ENCODE results near the gene KRTAP10-2.
"Not testable (repeated sequence)": the region's sequence is repeated elsewhere in the genome, so short reads cannot be mapped to it uniquely, and the experiment has no call there.

Gene KRTAP10-2

DNA sequence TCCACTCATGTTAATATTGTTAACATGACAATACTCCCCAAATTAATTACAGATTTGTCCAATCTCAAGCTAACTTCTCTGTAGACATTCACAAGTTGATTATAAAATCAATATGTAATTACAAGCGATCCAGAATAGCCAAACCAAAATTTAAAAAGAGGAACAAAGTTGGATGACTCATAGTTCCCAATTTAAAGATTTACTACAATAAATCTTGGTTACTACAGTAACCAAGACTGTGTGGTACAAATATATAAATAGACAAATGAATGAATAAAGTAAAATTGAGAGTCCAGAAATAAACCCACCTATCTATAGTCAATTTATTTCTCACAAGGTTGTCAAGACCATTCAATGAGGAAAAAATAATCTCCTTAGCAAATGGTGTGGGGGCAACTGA lies 15.1 kb upstream of the KRTAP10-2 start:
- DNase-seq, result no peak

DNA sequence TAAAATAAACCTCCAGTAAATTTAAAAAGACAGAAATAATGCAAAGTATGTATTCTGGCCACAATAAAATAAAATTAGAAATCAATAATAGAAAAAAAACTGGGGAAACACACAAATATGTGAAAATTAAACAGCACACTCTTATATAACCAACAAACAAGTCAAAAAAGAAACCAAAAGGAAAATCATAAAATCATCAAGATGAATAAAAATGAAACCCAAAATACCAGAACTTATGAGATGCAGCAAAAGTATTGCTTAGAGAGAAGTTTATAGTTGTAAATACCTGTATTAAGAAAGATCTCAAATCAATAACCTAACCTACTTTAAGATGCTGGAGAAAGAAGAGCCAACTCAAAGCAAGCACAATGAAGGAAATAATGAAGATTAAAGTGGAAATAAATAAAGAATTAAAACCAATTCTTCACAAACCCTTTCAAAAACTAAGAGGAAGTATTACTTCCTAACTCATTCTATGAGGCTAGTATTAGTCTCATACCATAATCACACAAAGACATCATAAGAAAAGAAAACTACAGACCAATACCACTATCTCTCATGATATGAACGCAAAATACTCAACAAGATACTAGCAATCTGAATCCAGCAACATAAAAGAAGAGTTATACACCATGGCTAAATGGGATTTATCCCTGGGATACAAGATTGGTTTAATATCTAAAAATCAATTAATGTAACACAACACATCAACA lies 13.7 kb upstream of the KRTAP10-2 start:
- DNase-seq, result no peak

DNA sequence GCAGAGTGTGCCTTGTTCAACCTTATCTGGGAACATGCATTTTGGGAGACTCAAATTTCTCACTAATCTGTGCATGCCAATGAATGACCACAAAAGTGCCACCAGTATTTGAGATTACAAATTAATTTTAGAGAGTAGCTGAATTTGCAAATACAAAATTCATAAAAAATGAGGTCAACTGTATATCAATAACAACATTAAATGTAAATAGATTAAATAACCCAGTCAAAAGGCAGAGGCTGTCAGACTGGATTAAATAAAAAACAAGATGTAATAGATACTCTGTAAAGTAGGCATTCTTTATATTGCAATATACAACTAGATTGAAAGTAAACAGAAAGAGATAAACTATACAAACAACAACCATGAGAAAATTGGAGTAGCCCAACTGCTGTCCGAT lies 12.8 kb upstream of the KRTAP10-2 start:
- no peak for DNase-seq

DNA sequence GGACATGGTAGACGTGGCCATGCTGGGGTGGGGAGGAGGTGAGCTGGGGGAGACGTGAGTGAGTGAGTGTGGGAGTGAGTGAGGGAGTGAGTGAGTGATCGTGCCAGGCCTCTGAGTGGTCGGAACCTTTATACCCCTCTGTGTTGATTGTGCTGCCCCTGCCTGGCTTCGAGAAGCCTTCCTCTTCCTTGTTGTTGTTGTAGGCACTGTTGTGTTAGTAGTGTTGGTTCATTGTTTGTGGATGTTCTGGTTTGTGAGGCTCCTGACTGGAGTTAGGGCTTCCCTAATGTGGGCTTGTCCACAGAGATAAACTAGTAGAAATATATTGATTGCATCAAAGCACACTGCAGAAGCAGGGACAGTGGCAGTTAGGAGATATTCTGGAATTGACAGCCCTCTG lies 7.4 kb upstream of the KRTAP10-2 start, which contains the start of gene KRTAP10-3:
TSS of gene KRTAP10-3 (minus strand) at position 101 of the 400 bp plus-strand sequence. CDS start at position 21, 80 bp downstream.
- no peak for DNase-seq

DNA sequence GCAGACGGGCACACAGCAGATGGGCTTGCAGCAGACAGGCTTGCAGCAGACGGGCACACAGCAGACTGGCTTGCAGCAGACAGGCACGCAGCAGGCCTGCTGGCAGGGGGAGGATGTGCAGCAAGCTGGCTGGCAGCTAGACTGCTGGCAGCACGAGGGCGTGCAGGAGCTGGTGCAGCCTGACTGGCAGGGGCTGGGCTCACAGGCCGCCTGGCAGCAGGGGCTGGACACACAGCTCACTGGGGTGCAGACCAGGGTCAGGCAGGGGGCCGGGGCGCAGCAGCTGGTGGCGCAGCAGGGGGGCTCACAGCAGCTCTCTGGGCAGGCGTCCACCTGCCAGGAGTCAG lies 7.0 kb upstream of the KRTAP10-2 start:
- not testable (repeated sequence) for DNase-seq

DNA sequence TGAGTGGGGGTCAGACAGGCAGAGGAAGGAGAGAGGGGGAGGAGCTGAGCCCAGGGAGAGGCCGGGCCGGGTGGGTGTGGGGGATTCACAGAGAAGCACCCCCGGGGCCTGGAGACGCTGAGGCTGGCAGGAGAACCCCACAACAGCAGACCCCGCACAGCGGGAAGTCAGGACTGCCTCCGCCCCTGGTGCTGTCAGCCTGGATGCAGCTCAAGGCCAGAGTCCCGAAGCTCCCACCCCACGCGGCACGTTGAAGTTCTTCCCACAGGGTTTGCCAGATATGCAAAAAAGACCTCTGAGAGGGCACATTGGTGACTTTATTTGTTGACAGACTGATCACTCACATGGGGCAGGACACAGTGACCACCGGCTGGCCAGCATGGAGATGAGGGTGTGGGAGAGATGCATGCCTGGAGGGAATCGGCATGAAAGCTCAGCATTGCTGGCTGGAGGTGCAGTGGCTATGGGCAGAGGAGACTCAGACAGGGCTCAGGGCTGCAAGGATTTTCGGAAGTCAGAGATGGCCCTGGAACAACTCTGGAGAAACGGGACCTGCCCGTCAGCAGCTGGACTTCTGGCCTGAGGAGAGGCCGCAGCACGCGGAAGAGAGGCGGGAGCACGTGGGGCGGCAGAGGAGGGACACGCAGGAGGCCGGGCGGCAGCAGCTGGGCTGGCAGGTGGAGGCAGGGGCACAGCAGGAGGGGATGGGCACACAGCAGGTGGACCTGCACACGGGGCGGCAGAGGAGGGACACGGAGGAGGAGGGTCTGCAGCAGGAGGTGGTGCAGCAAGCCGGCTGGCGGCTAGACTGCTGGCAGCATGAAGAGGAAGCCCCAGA lies 6.4 kb upstream of the KRTAP10-2 start:
- no peak for DNase-seq

DNA sequence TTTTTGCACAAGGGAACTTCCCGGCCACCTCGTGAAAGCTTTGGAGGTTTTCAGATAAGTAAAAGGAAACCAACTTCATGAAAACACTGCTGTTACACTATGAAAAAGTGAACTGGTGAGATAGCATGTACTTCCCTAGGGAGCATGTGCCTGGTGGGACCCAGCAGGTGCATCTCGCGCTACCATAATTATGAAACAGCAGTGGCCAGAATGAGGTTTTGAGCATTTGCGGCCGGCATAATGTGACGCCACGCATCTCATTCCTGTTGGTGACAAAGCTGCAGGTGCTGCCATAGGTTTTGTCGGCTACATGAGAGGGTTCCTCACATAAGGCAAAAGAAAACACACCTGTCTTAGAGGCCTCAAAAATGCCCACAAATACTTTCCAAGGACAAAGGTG lies 5.6 kb upstream of the KRTAP10-2 start:
- no peak for DNase-seq

DNA sequence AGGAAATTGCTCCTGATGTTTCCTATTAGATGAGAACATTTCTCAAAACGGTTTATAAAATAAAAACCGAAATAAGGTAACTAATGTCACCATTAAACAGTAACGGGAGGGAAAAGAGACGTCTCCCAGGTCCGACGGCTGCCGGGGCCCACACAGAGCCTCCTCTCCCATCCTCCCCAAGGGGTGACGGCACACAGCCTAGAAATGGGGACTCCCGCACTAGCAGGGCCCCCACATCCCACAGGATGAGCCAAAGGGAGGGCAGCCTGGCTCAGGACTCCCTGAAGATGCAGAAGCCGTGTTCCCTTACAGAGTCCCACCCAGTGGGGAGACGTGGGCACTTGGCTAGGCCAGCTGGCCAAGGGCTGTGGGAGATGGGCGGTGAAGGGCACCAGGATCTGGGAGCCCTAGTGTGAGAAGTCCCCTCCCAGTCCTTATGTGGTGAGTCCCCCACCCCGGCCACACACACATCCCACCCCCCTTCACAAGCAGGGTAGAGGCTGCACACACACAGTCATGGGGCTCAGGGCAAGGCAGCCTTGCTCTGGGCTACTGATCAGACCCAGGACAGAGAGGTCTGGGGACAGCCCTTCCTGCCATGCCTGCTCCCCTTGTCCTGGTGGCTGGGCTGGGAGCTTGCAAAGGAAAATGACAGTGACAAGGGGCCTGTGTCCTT lies 4.0 kb upstream of the KRTAP10-2 start:
- no peak for DNase-seq

DNA sequence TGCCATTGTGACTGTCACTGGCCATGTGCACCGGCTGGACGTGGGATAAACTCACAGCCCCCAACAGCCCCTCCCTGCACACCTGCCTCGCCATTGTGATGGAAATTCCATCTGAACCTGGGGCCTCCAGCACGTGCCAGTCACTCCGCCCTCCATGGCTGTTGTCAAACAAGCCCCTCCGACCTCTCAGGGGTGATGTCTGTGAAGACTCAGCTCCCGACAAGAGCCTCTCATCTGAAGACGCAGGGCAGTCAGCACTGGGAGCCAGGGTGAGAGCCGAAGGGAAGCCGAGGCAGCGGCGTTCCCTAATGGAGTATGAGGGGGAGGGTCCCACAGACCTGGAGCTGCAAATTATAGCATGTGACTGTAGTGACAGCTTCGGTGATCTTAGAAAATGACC lies 1.4 kb upstream of the KRTAP10-2 start:
- DNase-seq, result no peak

DNA sequence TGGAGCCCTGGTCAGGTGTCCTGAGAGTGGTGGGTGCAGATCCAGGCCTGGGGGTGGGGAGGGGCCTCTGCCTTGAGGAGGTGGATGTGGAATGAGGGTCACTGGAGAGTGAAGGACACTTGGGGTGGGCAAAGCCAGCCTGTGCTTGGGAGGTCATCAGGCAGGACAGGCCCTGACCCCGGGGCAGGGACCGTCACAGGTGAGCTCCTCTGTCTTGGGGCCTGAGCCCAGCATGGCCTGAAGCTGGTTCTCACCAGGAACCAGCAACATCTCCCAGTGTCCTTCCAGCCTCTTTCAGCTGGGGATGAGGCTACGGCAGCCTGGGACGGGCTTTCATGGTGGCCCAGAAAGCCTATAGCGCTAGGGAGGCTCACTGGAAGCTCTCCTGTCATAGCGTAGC lies 831 bp upstream of the KRTAP10-2 start:
- DNase-seq, result no peak

DNA sequence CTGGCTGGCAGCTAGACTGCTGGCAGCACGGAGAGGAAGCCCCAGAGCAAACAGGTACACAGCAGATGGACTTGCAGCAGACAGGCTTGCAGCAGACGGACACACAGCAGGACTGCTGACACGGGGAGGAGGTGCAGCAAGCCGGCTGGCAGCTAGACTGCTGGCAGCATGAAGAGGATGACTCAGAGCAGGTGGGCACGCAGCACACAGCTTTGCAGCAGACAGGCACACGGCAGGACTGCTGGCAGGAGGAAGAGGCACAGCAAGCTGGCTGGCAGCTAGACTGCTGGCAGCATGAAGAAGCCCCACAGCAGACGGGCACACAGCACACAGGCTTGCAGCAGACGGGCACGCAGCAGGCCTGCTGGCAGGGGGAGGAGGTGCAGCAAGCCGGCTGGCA lies 498 bp downstream of the KRTAP10-2 start:
- no peak for DNase-seq

DNA sequence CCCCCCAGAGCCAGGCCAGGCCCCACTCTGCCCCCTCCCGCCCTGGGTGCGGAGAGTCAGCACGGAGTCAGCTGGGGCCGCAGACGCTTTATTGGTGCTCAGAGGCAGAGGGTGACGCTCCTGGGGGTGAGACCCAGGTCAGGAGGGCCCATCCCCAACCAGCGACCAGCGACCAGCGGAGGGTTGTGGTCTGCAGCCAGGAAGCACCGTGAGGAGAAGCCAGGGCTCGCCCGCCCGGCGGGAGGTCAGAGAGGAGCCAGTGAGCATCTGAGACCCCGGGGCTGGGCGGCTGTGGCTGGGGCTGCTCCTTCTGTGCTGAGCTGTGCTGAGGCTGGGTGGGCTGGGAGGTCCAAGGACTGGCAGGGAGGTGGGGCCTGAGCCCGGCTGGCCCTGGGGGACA lies 1.0 kb downstream of the KRTAP10-2 start:
- not testable (repeated sequence) for DNase-seq

DNA sequence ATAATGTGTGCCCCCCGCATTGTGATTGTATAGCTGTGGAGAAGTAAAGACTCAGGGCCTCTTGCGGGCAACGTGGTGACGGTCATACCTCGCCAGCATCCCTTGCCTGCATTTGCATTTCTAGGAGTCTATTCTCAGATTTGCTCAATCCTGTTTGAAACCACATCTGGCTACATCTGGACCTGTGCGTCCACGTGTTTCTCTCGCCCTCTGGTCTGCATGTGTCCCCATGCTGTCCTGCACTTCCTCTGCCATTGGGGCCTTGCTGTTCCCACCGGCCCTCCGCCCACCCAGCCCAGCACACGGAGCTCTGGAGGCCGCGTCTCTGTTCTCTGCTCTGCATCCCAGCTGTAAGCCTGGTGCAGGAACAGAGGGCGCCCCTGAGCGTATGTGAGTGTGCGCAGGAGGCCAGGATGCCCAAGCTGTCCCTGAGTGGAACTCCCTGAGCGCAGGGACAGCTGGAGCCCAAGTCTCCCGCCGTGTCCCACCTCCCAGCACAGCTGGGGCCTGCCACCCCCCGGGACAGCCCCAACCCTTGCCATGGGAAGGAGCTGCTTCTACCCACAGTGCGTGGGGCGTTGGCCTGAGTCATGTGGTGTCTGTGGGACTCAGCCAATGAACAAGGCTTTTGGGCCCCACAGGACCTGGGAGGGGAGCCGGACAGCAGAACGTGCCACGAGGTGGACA lies 1.6 kb downstream of the KRTAP10-2 start:
- no peak for DNase-seq

DNA sequence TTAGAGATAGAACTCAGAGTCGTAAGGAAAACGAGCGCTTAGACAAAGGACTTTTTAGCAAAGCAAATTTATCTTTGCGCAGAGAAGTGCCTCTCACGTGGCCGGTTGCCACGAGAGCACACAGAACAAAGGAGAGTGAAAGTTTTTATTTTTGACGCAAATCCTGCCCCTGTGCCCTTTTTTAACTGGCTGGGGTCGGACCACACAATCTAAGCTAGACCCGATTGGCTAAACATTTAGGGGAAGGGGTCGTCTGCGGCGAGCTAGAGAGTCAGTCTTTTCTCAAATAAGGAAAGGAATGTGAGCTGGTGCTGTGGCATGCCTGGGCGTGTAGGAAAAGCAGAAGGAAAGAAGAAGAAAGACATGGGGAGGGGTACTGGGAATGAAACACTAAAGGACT lies 2.4 kb downstream of the KRTAP10-2 start:
- no peak for DNase-seq

DNA sequence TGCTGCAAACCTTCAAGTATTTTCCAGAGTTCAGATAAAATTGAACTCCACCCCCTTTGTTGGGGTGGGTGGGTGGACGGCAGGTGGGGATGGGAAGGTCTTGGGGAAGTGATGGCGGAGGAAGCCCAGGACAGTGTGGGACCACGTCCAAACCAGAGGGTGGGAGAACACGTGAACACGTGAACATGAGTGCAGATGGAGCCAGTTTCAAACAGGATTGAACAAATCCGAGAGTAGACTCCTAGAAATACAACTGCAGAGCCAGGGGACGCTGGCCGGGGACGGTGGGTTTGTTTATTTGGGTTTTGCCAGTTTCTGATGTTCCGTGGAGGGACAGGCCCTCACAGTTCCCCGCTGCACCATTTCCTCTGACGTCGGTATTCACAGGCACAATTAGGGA lies 2.9 kb downstream of the KRTAP10-2 start:
- no peak for DNase-seq

DNA sequence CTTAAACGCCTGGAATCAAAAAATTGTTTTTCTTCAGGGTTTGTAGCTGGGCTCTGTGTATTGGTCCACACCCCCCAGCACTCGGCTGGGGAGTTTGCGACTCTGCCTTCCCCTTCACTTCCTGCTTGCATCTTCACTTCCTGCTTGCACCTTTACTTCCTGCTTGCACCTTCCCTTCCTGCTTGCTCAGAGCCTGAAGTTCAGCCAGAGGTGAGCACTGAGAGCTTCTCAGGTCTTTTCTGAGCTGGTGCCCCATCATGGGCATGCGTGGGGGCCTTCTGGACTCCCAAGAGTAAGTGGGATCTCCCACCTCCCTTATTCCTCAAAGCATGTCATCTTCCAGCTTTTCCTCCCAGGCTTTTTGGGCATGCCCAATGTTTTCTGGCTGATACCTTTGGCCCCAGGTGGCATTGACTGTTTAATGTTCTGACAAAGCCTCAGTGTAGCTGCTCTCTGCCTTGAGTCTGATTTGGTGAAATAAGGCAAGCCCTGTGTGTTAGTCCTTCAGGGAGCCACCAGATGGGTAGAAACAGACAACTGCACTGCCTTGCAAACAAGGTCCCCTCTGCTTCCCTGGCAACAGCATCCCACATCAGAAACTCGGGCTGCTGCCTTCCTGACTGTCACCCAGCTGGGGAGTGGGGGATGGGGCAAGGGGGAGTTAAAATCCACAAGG lies 3.5 kb downstream of the KRTAP10-2 start:
- no peak for DNase-seq

DNA sequence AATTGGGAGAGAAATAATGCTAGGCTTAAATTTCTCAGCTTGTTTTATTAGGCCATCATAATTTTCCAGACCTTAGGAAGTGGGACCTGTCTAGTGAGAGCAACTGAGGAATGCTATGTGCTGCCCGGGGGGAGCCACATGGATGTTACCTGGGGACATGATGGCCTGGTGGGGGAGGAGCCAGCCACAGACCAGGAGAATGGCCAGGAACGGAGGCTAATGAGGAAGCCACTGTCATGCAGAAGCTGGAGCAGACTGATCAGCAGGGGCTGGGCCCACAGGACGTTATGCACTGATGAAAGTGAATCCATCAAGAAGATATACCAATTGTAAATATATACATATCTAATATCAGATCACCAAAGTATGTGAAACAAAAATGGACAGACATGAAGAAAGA lies 6.7 kb downstream of the KRTAP10-2 start:
- DNase-seq, result no peak

DNA sequence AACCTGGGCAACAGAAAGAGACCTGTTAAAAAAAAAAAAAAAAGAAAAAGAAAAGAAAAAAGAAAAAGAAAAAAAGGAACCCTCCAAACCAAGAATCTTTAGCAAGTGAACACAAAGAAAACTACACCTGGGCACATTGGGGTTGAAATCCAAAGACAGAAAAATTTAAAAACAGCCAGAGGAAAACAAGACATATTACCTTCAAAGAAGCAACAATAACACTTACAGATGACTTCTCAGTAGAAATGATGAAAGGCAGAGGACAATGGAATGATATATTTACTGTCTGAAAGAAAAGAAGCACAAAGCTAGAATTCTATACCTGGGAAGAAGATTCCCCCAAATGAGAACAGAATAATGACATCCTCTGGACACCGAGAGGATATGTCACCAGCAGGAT lies 8.6 kb downstream of the KRTAP10-2 start:
- DNase-seq, result no peak

DNA sequence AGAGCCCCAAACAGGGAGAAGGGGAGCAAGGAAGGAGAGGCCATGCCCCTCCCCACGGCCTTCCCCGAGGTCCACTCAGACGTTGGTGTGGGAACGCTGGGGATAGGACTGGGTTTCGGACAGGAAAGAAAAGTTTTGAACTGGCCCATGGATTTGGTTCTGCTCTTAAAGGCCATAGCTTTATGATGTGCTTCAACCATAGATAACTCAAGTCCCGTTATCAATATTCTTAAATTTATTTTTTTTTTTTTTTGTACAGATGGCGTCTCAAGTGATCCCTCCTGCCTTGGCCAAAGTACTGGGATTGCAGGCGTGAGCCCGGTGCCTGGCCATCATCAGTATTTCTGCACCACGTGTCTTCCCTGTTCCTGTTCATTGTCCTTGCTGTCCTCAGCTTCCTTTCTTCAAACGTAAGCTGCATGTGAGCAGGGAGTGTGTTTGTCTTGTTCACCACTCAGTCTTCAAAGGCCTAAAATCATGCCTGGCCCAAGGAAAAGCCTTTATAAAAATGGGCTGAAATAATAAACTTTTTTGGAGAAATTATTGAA lies 10.5 kb downstream of the KRTAP10-2 start:
- DNase-seq, result no peak

DNA sequence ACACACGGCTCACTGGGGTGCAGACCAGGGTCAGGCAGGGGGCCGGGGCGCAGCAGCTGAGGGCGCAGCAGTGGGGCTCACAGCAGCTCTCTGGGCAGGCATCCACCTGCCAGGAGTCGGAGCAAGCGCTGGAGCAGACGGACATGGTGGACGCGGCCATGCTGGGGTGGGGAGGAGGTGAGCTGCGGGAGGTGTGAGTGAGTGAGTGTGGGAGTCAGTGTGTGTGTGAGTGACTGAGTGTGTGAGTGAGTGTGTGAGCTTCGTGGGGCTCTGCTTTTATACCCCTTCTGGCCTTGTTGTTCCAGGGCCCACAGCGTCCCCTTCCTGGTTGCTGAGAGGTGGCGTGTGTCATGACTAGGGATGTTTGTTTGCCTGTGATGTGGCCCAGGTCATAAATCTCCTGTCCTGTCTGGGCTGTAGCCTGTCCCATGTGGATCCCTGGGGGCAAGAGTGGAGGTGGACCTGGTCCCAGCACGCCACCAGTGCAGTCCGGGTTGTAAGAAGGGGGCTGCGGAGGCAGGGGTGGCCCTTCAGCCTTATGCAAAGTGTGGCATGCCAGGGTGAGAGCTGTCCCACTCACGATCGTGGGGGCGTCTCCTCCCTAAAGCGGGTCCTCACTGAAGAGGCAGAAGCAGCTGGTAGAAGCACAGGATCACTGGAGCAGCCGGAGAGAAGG lies 11.2 kb downstream of the KRTAP10-2 start, which contains the start of gene KRTAP10-1:
TSS of gene KRTAP10-1 (minus strand) at position 205 of the 676 bp plus-strand sequence. CDS start at position 160, 45 bp downstream.
- no peak for DNase-seq

DNA sequence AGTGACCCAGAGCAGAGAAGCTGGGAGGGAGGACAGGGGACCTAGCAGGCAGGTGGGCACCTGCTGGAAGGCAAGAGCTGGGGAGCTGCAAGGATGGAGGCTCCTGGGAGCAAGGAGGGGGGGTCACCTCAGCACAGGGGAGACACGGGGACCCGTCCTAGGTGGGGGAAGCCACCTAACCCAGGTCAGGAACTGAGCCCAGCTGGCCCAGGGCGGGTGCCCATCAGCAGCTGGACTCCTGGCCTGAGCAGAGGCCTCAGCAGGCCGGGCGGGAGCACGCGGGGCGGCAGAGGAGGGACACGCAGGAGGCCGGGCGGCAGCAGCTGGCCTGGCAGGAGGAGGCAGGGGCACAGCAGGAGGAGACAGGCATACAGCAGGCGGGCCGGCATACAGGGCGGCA lies 12.3 kb downstream of the KRTAP10-2 start:
- no peak for DNase-seq

Data from activated gamma-delta T cell (primary cell).